HepG2 (cell line): ENCODE measurements around the gene SNIP1. TPM values are rescaled to one million over a fixed set of nuclear protein-coding genes. Genes with fewer than 3 reads are reported as not detected.
A peak's percentile ranks its signal among the peaks of the same experiment; 100 is the strongest.

Source experiments
- ARID5B ChIP-seq: IDR thresholded peaks from 2 replicates; pipeline ENCODE4 v1.4.0; 2020; ENCODE audit warnings: mild to moderate bottlenecking, missing genetic modification reagents
- CERS6 ChIP-seq: sonication (generic); formaldehyde crosslinking; IDR thresholded peaks from 2 replicates; pipeline ENCODE4 v1.5.0; 2020; ENCODE audit warnings: missing genetic modification reagents
- CSRNP1 ChIP-seq: sonication (generic); formaldehyde crosslinking; IDR thresholded peaks from 2 replicates; pipeline ENCODE4 v1.8.1; 2023; ENCODE audit warnings: mild to moderate bottlenecking, missing genetic modification reagents
- DR1 ChIP-seq: sonication (generic); formaldehyde crosslinking; IDR thresholded peaks from 2 replicates; pipeline ENCODE4 v1.8.0; 2021; ENCODE audit warnings: mild to moderate bottlenecking, missing genetic modification reagents, inconsistent platforms
- EP300 ChIP-seq, 3 experiments: sonication (generic) in 1 of 3; formaldehyde crosslinking in 1 of 3; IDR thresholded peaks; 2 replicates each; pipeline versions ENCODE4 v1.5.1 to v1.6.1; 2011 to 2020; ENCODE audit warnings: low read depth in 2 of 3, low read length in 2 of 3, borderline replicate concordance in 1 of 3, improper control_type of control experiment in 1 of 3, mild to moderate bottlenecking in 1 of 3, missing genetic modification reagents in 1 of 3, moderate library complexity in 1 of 3
- HIC2 ChIP-seq: sonication (generic); formaldehyde crosslinking; IDR thresholded peaks from 2 replicates; pipeline ENCODE4 v1.9.0; 2022; ENCODE audit warnings: low read depth, missing genetic modification reagents
- HMGXB4 ChIP-seq, 2 experiments: sonication (generic) in 1 of 2; formaldehyde crosslinking in 1 of 2; IDR thresholded peaks; 2 replicates each; pipeline versions ENCODE4 v1.4.0 to v1.6.1; 2018 to 2020; ENCODE audit warnings: missing genetic modification reagents in 2 of 2, borderline replicate concordance in 1 of 2, low read depth in 1 of 2, mild to moderate bottlenecking in 1 of 2, missing biosample characterization in 1 of 2
- IRF2 ChIP-seq: IDR thresholded peaks from 2 replicates; pipeline ENCODE4 v1.6.1; 2018; ENCODE audit warnings: missing genetic modification reagents, missing compliant biosample characterization
- KDM4B ChIP-seq: sonication (generic); formaldehyde crosslinking; IDR thresholded peaks from 2 replicates; pipeline ENCODE4 v1.4.0; 2020; ENCODE audit warnings: missing genetic modification reagents
- PAF1 ChIP-seq: IDR thresholded peaks from 2 replicates; pipeline ENCODE4 v1.6.1; 2016; ENCODE audit warnings: missing genetic modification reagents, missing compliant biosample characterization
- RELA ChIP-seq: sonication (generic); formaldehyde crosslinking; IDR thresholded peaks from 2 replicates; pipeline ENCODE4 v1.4.0; 2020; ENCODE audit warnings: missing genetic modification reagents
- SAFB2 ChIP-seq: sonication (generic); formaldehyde crosslinking; IDR thresholded peaks from 2 replicates; pipeline ENCODE4 v1.5.1; 2020; ENCODE audit warnings: missing genetic modification reagents, low read depth, mild to moderate bottlenecking, borderline replicate concordance
- SUZ12 ChIP-seq: fragments of 150-350 bp; IDR thresholded peaks from 2 replicates; pipeline ENCODE4 v1.6.1; 2014; ENCODE audit warnings: low read depth, low read length
- YEATS2 ChIP-seq: sonication (generic); formaldehyde crosslinking; IDR thresholded peaks from 2 replicates; pipeline ENCODE4 v1.4.0; 2020; ENCODE audit warnings: missing genetic modification reagents, borderline replicate concordance
- ZNF101 ChIP-seq: sonication (generic); formaldehyde crosslinking; IDR thresholded peaks from 2 replicates; pipeline ENCODE4 v1.4.0; 2020; ENCODE audit warnings: mild to moderate bottlenecking, low read depth, missing genetic modification reagents, borderline replicate concordance
- ZNF3 ChIP-seq: IDR thresholded peaks from 2 replicates; pipeline ENCODE4 v1.7.0; 2017; ENCODE audit warnings: inconsistent platforms
- ZSCAN9 ChIP-seq: IDR thresholded peaks from 2 replicates; pipeline ENCODE4 v1.6.1; 2016; ENCODE audit warnings: borderline replicate concordance
- polyA plus RNA-seq, 8 experiments: library from polyadenylated mRNA; depleted of rRNA in 3 of 8; stranded (reverse) in 7 of 8; unstranded in 1 of 8; fragments of >200 nt; fragmentation: Illumina TruSeq in 4 of 8; extraction: Trizol in 4 of 8; gene quantifications; 2 replicates each; pipeline versions ENCODE4 v1.2.1 to v1.2.3, GENCODE V29; 2011 to 2016; ENCODE audit warnings: low read depth in 4 of 8, missing spikeins in 1 of 8, mixed read lengths in 1 of 8; ENCODE audit not compliant: insufficient read depth in 1 of 8
- total RNA-seq, 5 experiments: library from RNA; depleted of rRNA; stranded (reverse); fragments of >200 nt; fragmentation: Illumina TruSeq; extraction: Trizol; gene quantifications; 2 replicates each; pipeline ENCODE4 v1.2.3, GENCODE V29; 2016; ENCODE audit warnings: low read depth in 1 of 5

The SNIP1 gene
- total and polyA plus RNA-seq, 2 of the 13 experiments (the other 11 are each of a cell fraction or from before 2014, with no cell fraction given), result 5.5 to 11.2 TPM

GRCh38 chr1:37553927-37554808 is at the start of gene SNIP1 (continued):
- peak; percentile 37; the same call in 1 of the 2 replicates for TF ChIP-seq DR1 (CRISPR knock-in tag)
- no peak; the same call in 1 of the 2 replicates for TF ChIP-seq CSRNP1 (CRISPR knock-in tag)
- TF ChIP-seq ARID5B, result peak; percentile 45
- TF ChIP-seq HMGXB4 (CRISPR knock-in tag; IDR thresholded peaks at IDR 0.05; ENCODE audit: borderline replicate concordance in 1 of 2, low read depth in 1 of 2), result peak in 1 of 2 experiments; percentile 62; a peak in 1 of 4 replicates
- TF ChIP-seq EP300 (IDR thresholded peaks at IDR 0.05; ENCODE audit: low read depth in 2 of 2, low read length in 2 of 2), result no peak
- TF ChIP-seq EP300 (CRISPR knock-in tag; IDR thresholded peaks at IDR 0.05; ENCODE audit: borderline replicate concordance), result no peak
- TF ChIP-seq KDM4B (CRISPR knock-in tag), result peak; percentile 33; the same call in 1 of the 2 replicates
- peak; percentile 93 for TF ChIP-seq YEATS2
- 0 out of 2 replicates have a peak, but pooled peaks have one; percentile 22 for TF ChIP-seq SAFB2
- TF ChIP-seq RELA, result no peak
- TF ChIP-seq HIC2 (CRISPR knock-in tag), result no peak
- TF ChIP-seq CERS6 (CRISPR knock-in tag), result no peak
- TF ChIP-seq IRF2 (CRISPR knock-in tag), result peak; percentile 62
- no peak for TF ChIP-seq PAF1 (CRISPR knock-in tag)
- TF ChIP-seq ZNF101 (CRISPR knock-in tag), result no peak
- peak; percentile 62 for TF ChIP-seq SUZ12
- no peak for TF ChIP-seq ZNF3 (CRISPR knock-in tag)
- no peak for TF ChIP-seq ZSCAN9 (CRISPR knock-in tag)
